Thyroid gland (tissue), 4 donors: ENCODE measurements around the gene TAS2R60.

ENCODE experiments used
- CTCF ChIP-seq, 6 experiments: fragments of 200-600 bp in 3 of 6; fragments of 450-650 bp in 3 of 6; sonication (generic) in 3 of 6; IDR thresholded peaks; one replicate each; pipeline ENCODE4 v1.5.1; 2016 to 2019; ENCODE audit warnings: antibody characterized with exemption in 6 of 6, mild to moderate bottlenecking in 2 of 6, inconsistent platforms in 1 of 6, moderate library complexity in 1 of 6
- POLR2A ChIP-seq, 2 donors: fragments of 450-650 bp; IDR thresholded peaks; one replicate each; pipeline ENCODE4 v1.6.1; 2017; ENCODE audit warnings: antibody characterized with exemption in 2 of 2, mild to moderate bottlenecking in 2 of 2, moderate library complexity in 1 of 2

- no peak for TF ChIP-seq CTCF (IDR thresholded peaks at IDR 0.05)
- no peak for TF ChIP-seq POLR2A (IDR thresholded peaks at IDR 0.05)
Observed at GRCh38 chr7:143437578-143437977, 5.7 kb upstream of the TAS2R60 start.
